SK-N-SH treated with all-trans-retinoic acid at 6 μM for 48 hours (cell line): ENCODE results near the gene TMEM116.

ENCODE experiments used
- ATAC-seq: fragments of 200-7000 bp; cut with Tn5 transposase; 3 replicates; pipeline ENCODE4 v1.9.1; 2020; ENCODE audit warnings: mild to moderate bottlenecking, moderate library complexity
- ARNTL ChIP-seq: fragments of 450-650 bp; formaldehyde crosslinking; IDR thresholded peaks from 2 replicates; pipeline ENCODE4 v1.5.0; 2020; ENCODE audit warnings: low read depth, mild to moderate bottlenecking, moderate library complexity, borderline replicate concordance
- CSDC2 ChIP-seq: fragments of 250-450 bp; sonication (Bioruptor Pico); IDR thresholded peaks from 2 replicates; pipeline ENCODE4 v1.5.0; 2020; ENCODE audit warnings: mild to moderate bottlenecking, moderate library complexity
- ESRRG ChIP-seq: fragments of 250-450 bp; sonication (Bioruptor Pico); IDR thresholded peaks from 2 replicates; pipeline ENCODE4 v1.6.1; 2021; ENCODE audit warnings: mild to moderate bottlenecking
- ISL1 ChIP-seq: fragments of 250-450 bp; sonication (Bioruptor Pico); IDR thresholded peaks from 2 replicates; pipeline ENCODE4 v2.1.2; 2022; ENCODE audit warnings: mild to moderate bottlenecking, moderate library complexity
- OSR1 ChIP-seq: fragments of 250-450 bp; sonication (Bioruptor Pico); IDR thresholded peaks from 2 replicates; pipeline ENCODE4 v1.8.0; 2022; ENCODE audit warnings: moderate library complexity, mild to moderate bottlenecking, inconsistent platforms
- PPARA ChIP-seq: fragments of 250-450 bp; sonication (Bioruptor Pico); IDR thresholded peaks from 2 replicates; pipeline ENCODE4 v1.5.0; 2020; ENCODE audit warnings: mild to moderate bottlenecking, borderline replicate concordance
- RARB ChIP-seq: fragments of 250-450 bp; sonication (Bioruptor Pico); IDR thresholded peaks from 2 replicates; pipeline ENCODE4 v1.8.0; 2021; ENCODE audit warnings: mild to moderate bottlenecking, moderate library complexity
- TCF4 ChIP-seq: fragments of 250-450 bp; sonication (Bioruptor Pico); IDR thresholded peaks from 2 replicates; pipeline ENCODE4 v1.8.0; 2021; ENCODE audit warnings: mild to moderate bottlenecking, moderate library complexity, borderline replicate concordance
- TOX ChIP-seq: fragments of 250-450 bp; sonication (Bioruptor Pico); IDR thresholded peaks from 2 replicates; pipeline ENCODE4 v1.8.0; 2021; ENCODE audit warnings: mild to moderate bottlenecking, moderate library complexity, borderline replicate concordance
- ZC3H10 ChIP-seq: fragments of 250-450 bp; sonication (Bioruptor Pico); IDR thresholded peaks from 2 replicates; pipeline ENCODE4 v1.5.1; 2021; ENCODE audit warnings: mild to moderate bottlenecking, moderate library complexity
- ZFP3 ChIP-seq: fragments of 250-450 bp; sonication (Bioruptor Pico); IDR thresholded peaks from 2 replicates; pipeline ENCODE4 v1.5.0; 2020; ENCODE audit warnings: mild to moderate bottlenecking, moderate library complexity
- ZNF565 ChIP-seq: fragments of 450-650 bp; formaldehyde crosslinking; conservative IDR thresholded peaks from 2 replicates; pipeline ENCODE4 v1.5.0; 2020; ENCODE audit warnings: low read depth, mild to moderate bottlenecking, moderate library complexity
- ZNF70 ChIP-seq: fragments of 450-650 bp; formaldehyde crosslinking; IDR thresholded peaks from 2 replicates; pipeline ENCODE4 v1.5.0; 2020; ENCODE audit warnings: mild to moderate bottlenecking, moderate library complexity
- ZNF8 ChIP-seq: fragments of 450-650 bp; formaldehyde crosslinking; IDR thresholded peaks from 2 replicates; pipeline ENCODE4 v1.5.0; 2020; ENCODE audit warnings: mild to moderate bottlenecking, moderate library complexity
- TF ChIP-seq, protein P1 (sequence below): fragments of 250-450 bp; sonication (Bioruptor Pico); IDR thresholded peaks from 2 replicates; pipeline ENCODE4 v1.8.0; 2021; ENCODE audit warnings: low read depth, mild to moderate bottlenecking, moderate library complexity, borderline replicate concordance
- TF ChIP-seq, protein P2 (sequence below): fragments of 250-450 bp; sonication (Bioruptor Pico); IDR thresholded peaks from 2 replicates; pipeline ENCODE4 v1.5.1; 2021; ENCODE audit warnings: mild to moderate bottlenecking, moderate library complexity
- TF ChIP-seq, protein P3 (sequence below): fragments of 250-450 bp; sonication (Bioruptor Pico); IDR thresholded peaks from 2 replicates; pipeline ENCODE4 v1.5.0; 2020; ENCODE audit warnings: mild to moderate bottlenecking, moderate library complexity
- TF ChIP-seq, protein P4 (sequence below): fragments of 250-450 bp; sonication (Bioruptor Pico); IDR thresholded peaks from 2 replicates; pipeline ENCODE4 v1.5.1; 2020; ENCODE audit warnings: low read depth, mild to moderate bottlenecking, moderate library complexity

Gene TMEM116

DNA sequence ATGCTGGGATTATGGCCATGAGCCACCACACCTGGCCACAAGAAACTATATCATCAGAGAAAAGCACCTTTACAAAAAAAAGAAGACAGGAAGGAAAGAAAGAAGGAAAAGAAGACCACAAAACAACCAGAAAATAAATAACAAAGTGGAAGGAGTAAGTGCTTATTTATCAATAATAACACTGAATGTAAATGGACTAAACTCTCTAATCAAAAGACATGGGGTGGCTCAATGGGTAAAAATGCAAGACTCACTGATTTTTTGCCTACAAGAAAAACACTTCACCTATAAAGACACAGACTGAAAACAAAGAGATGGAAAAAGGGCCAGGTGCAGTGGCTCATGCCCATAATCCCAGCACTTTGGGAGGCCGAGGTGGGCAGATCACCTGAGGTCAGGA, 105.2 kb downstream of the TMEM116 start:
- TF ChIP-seq ESRRG (CRISPR knock-in tag): no peak
- no peak for TF ChIP-seq ARNTL (CRISPR knock-in tag)
- no peak for TF ChIP-seq ZFP3 (CRISPR knock-in tag)
- TF ChIP-seq RARB (CRISPR knock-in tag): no peak
- no peak for TF ChIP-seq CSDC2
- TF ChIP-seq PPARA (CRISPR knock-in tag): no peak
- TF ChIP-seq ZNF565 (CRISPR knock-in tag): no peak
- TF ChIP-seq TOX (CRISPR knock-in tag): no peak
- TF ChIP-seq ZC3H10 (CRISPR knock-in tag): no peak
- TF ChIP-seq ZNF8 (CRISPR knock-in tag): no peak
- TF ChIP-seq, protein P1, sequence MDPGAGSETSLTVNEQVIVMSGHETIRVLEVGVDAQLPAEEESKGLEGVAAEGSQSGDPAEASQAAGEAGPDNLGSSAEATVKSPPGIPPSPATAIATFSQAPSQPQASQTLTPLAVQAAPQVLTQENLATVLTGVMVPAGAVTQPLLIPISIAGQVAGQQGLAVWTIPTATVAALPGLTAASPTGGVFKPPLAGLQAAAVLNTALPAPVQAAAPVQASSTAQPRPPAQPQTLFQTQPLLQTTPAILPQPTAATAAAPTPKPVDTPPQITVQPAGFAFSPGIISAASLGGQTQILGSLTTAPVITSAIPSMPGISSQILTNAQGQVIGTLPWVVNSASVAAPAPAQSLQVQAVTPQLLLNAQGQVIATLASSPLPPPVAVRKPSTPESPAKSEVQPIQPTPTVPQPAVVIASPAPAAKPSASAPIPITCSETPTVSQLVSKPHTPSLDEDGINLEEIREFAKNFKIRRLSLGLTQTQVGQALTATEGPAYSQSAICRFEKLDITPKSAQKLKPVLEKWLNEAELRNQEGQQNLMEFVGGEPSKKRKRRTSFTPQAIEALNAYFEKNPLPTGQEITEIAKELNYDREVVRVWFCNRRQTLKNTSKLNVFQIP (CRISPR knock-in tag): no peak
- TF ChIP-seq, protein P2, sequence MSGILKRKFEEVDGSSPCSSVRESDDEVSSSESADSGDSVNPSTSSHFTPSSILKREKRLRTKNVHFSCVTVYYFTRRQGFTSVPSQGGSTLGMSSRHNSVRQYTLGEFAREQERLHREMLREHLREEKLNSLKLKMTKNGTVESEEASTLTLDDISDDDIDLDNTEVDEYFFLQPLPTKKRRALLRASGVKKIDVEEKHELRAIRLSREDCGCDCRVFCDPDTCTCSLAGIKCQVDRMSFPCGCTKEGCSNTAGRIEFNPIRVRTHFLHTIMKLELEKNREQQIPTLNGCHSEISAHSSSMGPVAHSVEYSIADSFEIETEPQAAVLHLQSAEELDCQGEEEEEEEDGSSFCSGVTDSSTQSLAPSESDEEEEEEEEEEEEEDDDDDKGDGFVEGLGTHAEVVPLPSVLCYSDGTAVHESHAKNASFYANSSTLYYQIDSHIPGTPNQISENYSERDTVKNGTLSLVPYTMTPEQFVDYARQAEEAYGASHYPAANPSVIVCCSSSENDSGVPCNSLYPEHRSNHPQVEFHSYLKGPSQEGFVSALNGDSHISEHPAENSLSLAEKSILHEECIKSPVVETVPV: no peak

DNA sequence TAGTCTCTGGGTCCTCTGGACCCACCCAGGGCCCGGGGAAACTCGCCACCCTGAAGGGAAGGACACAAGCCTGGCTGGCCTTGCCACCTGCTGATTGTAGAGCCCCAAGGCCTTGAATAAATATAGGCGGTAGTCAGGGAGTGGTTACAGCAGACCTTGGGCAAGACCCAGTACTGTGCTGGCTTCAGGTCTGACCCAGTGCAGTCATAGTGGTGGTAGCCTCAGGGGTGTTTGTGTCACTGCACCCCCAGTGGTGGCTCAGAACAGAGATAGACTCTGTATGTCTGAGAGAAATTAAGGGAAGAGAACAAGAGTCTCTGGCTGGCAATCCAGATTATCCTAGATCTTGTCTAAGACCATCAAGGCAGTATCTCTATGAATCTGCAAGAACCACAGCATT, 107.5 kb downstream of the TMEM116 start:
- TF ChIP-seq OSR1 (CRISPR knock-in tag) (no peak), RARB (CRISPR knock-in tag) (no peak)
- no peak for ATAC-seq

More for the DNA sequence above, 105.2 kb downstream of the TMEM116 start:
- no peak for ATAC-seq

DNA sequence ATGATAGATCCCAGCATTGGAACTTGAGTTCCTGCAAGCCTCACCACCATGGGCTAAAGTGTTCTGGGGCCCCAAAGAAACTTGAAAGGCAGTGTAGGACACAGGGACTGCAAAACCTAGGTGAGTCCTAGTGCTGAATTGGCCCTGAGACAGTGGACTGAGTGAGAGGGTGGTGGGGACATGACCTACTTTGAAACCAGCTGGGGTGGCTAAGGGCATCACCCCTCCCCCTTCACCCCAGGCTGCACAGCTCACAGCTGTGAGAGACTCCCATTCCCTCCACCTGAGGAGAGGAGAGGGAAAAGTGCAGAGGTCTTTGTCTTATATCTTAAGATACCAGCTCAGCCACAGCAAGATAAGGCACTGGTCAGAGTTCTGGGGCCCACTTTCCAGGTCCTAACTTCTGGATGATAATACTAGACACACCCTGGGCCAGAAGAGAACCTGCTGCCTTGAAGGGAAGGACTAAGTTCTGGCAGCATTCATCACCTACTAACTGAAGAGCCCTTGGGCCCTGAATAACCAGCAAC, 108.5 kb downstream of the TMEM116 start:
- no peak; the same call in 2 of the 3 replicates for ATAC-seq
- TF ChIP-seq, protein P2: no peak
- TF ChIP-seq TCF4 (CRISPR knock-in tag) (no peak), PPARA (CRISPR knock-in tag) (no peak)
- TF ChIP-seq, protein P1 (CRISPR knock-in tag): no peak
- TF ChIP-seq, protein P3, sequence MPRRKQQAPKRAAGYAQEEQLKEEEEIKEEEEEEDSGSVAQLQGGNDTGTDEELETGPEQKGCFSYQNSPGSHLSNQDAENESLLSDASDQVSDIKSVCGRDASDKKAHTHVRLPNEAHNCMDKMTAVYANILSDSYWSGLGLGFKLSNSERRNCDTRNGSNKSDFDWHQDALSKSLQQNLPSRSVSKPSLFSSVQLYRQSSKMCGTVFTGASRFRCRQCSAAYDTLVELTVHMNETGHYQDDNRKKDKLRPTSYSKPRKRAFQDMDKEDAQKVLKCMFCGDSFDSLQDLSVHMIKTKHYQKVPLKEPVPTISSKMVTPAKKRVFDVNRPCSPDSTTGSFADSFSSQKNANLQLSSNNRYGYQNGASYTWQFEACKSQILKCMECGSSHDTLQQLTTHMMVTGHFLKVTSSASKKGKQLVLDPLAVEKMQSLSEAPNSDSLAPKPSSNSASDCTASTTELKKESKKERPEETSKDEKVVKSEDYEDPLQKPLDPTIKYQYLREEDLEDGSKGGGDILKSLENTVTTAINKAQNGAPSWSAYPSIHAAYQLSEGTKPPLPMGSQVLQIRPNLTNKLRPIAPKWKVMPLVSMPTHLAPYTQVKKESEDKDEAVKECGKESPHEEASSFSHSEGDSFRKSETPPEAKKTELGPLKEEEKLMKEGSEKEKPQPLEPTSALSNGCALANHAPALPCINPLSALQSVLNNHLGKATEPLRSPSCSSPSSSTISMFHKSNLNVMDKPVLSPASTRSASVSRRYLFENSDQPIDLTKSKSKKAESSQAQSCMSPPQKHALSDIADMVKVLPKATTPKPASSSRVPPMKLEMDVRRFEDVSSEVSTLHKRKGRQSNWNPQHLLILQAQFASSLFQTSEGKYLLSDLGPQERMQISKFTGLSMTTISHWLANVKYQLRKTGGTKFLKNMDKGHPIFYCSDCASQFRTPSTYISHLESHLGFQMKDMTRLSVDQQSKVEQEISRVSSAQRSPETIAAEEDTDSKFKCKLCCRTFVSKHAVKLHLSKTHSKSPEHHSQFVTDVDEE: no peak

DNA sequence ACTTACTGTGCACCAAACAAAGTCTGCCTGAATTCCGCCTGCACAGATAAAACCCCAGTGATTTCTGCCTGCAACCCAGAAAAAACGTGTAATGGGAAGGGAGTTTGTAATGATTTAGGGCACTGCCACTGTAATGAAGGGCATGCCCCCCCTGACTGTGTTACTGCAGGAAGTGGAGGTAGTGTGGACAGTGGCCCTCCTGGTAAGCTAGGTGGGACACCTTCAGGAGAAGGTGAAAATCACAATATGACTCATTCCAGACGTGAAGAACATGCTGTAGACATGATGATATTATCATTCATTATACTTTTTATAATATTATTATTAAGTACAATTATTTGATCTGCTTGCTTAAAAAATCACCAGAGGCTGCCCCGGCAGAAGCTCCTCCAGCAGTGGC, 111.8 kb downstream of the TMEM116 start:
- TF ChIP-seq, protein P4, sequence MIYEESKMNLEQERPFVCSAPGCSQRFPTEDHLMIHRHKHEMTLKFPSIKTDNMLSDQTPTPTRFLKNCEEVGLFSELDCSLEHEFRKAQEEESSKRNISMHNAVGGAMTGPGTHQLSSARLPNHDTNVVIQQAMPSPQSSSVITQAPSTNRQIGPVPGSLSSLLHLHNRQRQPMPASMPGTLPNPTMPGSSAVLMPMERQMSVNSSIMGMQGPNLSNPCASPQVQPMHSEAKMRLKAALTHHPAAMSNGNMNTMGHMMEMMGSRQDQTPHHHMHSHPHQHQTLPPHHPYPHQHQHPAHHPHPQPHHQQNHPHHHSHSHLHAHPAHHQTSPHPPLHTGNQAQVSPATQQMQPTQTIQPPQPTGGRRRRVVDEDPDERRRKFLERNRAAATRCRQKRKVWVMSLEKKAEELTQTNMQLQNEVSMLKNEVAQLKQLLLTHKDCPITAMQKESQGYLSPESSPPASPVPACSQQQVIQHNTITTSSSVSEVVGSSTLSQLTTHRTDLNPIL: no peak
- TF ChIP-seq CSDC2 (no peak), ZNF70 (CRISPR knock-in tag) (no peak), ARNTL (CRISPR knock-in tag) (no peak), ZC3H10 (CRISPR knock-in tag) (no peak), PPARA (CRISPR knock-in tag) (no peak), ISL1 (CRISPR knock-in tag) (no peak), ZFP3 (CRISPR knock-in tag) (no peak), ZNF565 (CRISPR knock-in tag) (no peak)
- TF ChIP-seq, protein P3: no peak
- TF ChIP-seq, protein P2: no peak
- ATAC-seq: no peak
